Measurements from ENCODE around the gene MAP2K2. TPM values are rescaled to one million over a fixed set of nuclear protein-coding genes. Genes with fewer than 3 reads are reported as not detected.
"Not testable (repeated sequence)": the region's sequence is repeated elsewhere in the genome, so short reads cannot be mapped to it uniquely, and the experiment has no call there.

MAP2K2 gene
- 114 TPM for total RNA-seq

GRCh38 chr19:4123615-4124568 is at the start of gene MAP2K2:
Gene MAP2K2, minus strand, starts transcription at chr19:4124122. Its CDS starts 247 bp downstream, at chr19:4123875.
- Histone ChIP-seq H3K36me3 (ENCODE audit: control insufficient read depth in 3 of 3, insufficient read depth in 3 of 3, low read length in 3 of 3) (peaks cover 0 to 2% (median 0%) of the 10 kb centered on the region in 3 donors), H3K9me3 (ENCODE audit: control insufficient read depth in 3 of 3, low read length in 3 of 3) (no peaks in the 10 kb centered on the region), H3K27ac (ENCODE audit: low read depth, low read length) (peak within 1 kb of the TSS; percentile 55), H3K4me3 (ENCODE audit: low read length in 3 of 3) (peak within 1 kb of the TSS; percentile 82 to 87 (median 84)), H3K4me1 (ENCODE audit: control insufficient read depth in 3 of 3, insufficient read depth in 3 of 3, low read length in 3 of 3) (peaks cover 9 to 27% (median 20%) of the 10 kb centered on the region in 3 donors), H3K27me3 (ENCODE audit: control insufficient read depth in 3 of 3, insufficient read depth in 3 of 3, low read length in 3 of 3) (no peaks in the 10 kb centered on the region), H3K9ac (ENCODE audit: low read depth in 1 of 3, low read length in 3 of 3) (peak within 1 kb of the TSS; percentile 86 to 90 (median 90))

GRCh38 chr19:4172861-4173473 is 49.0 kb upstream of the MAP2K2 start:
- Histone ChIP-seq H3K4me1 (ENCODE audit: control insufficient read depth in 3 of 3, insufficient read depth in 3 of 3, low read length in 3 of 3) (no peaks in the 10 kb centered on the region), H3K9me3 (ENCODE audit: control insufficient read depth in 3 of 3, low read length in 3 of 3) (no peaks in the 10 kb centered on the region), H3K9ac (ENCODE audit: low read depth in 1 of 3, low read length in 3 of 3) (no peak overlapping the region), H3K4me3 (ENCODE audit: low read length in 3 of 3) (no peak overlapping the region), H3K27ac (ENCODE audit: low read depth, low read length) (no peak overlapping the region), H3K36me3 (ENCODE audit: control insufficient read depth in 3 of 3, insufficient read depth in 3 of 3, low read length in 3 of 3) (peaks cover 5 to 12% (median 9%) of the 10 kb centered on the region in 3 donors), H3K27me3 (ENCODE audit: control insufficient read depth in 3 of 3, insufficient read depth in 3 of 3, low read length in 3 of 3) (peaks cover 0 to 25% (median 23%) of the 10 kb centered on the region in 3 donors)

- no peak overlapping the region for H3K4me3 ChIP-seq (ENCODE audit: low read length in 3 of 3)
- no peak overlapping the region for H3K9ac ChIP-seq (ENCODE audit: low read depth in 1 of 3, low read length in 3 of 3)
- H3K27me3 ChIP-seq (ENCODE audit: control insufficient read depth in 3 of 3, insufficient read depth in 3 of 3, low read length in 3 of 3), result peaks cover 0 to 31% (median 23%) of the 10 kb centered on the region in 3 donors
- no peaks in the 10 kb centered on the region for H3K9me3 ChIP-seq (ENCODE audit: control insufficient read depth in 3 of 3, low read length in 3 of 3)
- H3K27ac ChIP-seq (ENCODE audit: low read depth, low read length), result no peak overlapping the region
- peaks cover 4 to 9% (median 9%) of the 10 kb centered on the region in 3 donors for H3K36me3 ChIP-seq (ENCODE audit: control insufficient read depth in 3 of 3, insufficient read depth in 3 of 3, low read length in 3 of 3)
- no peaks in the 10 kb centered on the region for H3K4me1 ChIP-seq (ENCODE audit: control insufficient read depth in 3 of 3, insufficient read depth in 3 of 3, low read length in 3 of 3)
Measured at GRCh38 chr19:4171676-4172075, 47.8 kb upstream of the MAP2K2 start.

GRCh38 chr19:4164262-4164661 is 40.3 kb upstream of the MAP2K2 start:
- H3K27me3 ChIP-seq (ENCODE audit: control insufficient read depth in 3 of 3, insufficient read depth in 3 of 3, low read length in 3 of 3), result peaks cover 9 to 30% (median 18%) of the 10 kb centered on the region in 3 donors

GRCh38 chr19:4161415-4162077 is 37.6 kb upstream of the MAP2K2 start:
- Histone ChIP-seq H3K9me3 (ENCODE audit: control insufficient read depth in 3 of 3, low read length in 3 of 3) (no peaks in the 10 kb centered on the region), H3K27me3 (ENCODE audit: control insufficient read depth in 3 of 3, insufficient read depth in 3 of 3, low read length in 3 of 3) (peaks cover 9 to 21% (median 19%) of the 10 kb centered on the region in 3 donors), H3K9ac (ENCODE audit: low read depth in 1 of 3, low read length in 3 of 3) (no peak overlapping the region), H3K4me1 (ENCODE audit: control insufficient read depth in 3 of 3, insufficient read depth in 3 of 3, low read length in 3 of 3) (no peaks in the 10 kb centered on the region), H3K36me3 (ENCODE audit: control insufficient read depth in 3 of 3, insufficient read depth in 3 of 3, low read length in 3 of 3) (no peaks in the 10 kb centered on the region), H3K27ac (ENCODE audit: low read depth, low read length) (no peak overlapping the region), H3K4me3 (ENCODE audit: low read length in 3 of 3) (no peak overlapping the region)

More at GRCh38 chr19:4164262-4164661, 40.3 kb upstream of the MAP2K2 start:
- no peak overlapping the region for H3K4me3 ChIP-seq (ENCODE audit: low read length in 3 of 3)
- H3K9me3 ChIP-seq (ENCODE audit: control insufficient read depth in 3 of 3, low read length in 3 of 3), result no peaks in the 10 kb centered on the region
- H3K4me1 ChIP-seq (ENCODE audit: control insufficient read depth in 3 of 3, insufficient read depth in 3 of 3, low read length in 3 of 3), result no peaks in the 10 kb centered on the region
- H3K27ac ChIP-seq (ENCODE audit: low read depth, low read length), result no peak overlapping the region
- no peak overlapping the region for H3K9ac ChIP-seq (ENCODE audit: low read depth in 1 of 3, low read length in 3 of 3)
- no peaks in the 10 kb centered on the region for H3K36me3 ChIP-seq (ENCODE audit: control insufficient read depth in 3 of 3, insufficient read depth in 3 of 3, low read length in 3 of 3)

- not testable (repeated sequence) for H3K4me3 ChIP-seq (ENCODE audit: low read length in 3 of 3)
- peaks cover 7 to 25% (median 18%) of the 10 kb centered on the region in 3 donors for H3K27me3 ChIP-seq (ENCODE audit: control insufficient read depth in 3 of 3, insufficient read depth in 3 of 3, low read length in 3 of 3)
Measured at GRCh38 chr19:4157971-4158370, 34.0 kb upstream of the MAP2K2 start.

GRCh38 chr19:4157164-4157563 is 33.2 kb upstream of the MAP2K2 start:
- Histone ChIP-seq H3K27me3 (ENCODE audit: control insufficient read depth in 3 of 3, insufficient read depth in 3 of 3, low read length in 3 of 3) (peaks cover 7 to 25% (median 22%) of the 10 kb centered on the region in 3 donors), H3K9ac (ENCODE audit: low read depth in 1 of 3, low read length in 3 of 3) (no peak overlapping the region), H3K9me3 (ENCODE audit: control insufficient read depth in 3 of 3, low read length in 3 of 3) (no peaks in the 10 kb centered on the region)

More at GRCh38 chr19:4157971-4158370, 34.0 kb upstream of the MAP2K2 start:
- not testable (repeated sequence) for H3K27ac ChIP-seq (ENCODE audit: low read depth, low read length); H3K9me3 ChIP-seq (ENCODE audit: control insufficient read depth in 3 of 3, low read length in 3 of 3); H3K9ac ChIP-seq (ENCODE audit: low read depth in 1 of 3, low read length in 3 of 3); H3K4me1 ChIP-seq (ENCODE audit: control insufficient read depth in 3 of 3, insufficient read depth in 3 of 3, low read length in 3 of 3); H3K36me3 ChIP-seq (ENCODE audit: control insufficient read depth in 3 of 3, insufficient read depth in 3 of 3, low read length in 3 of 3)

GRCh38 chr19:4154571-4155312 is 30.8 kb upstream of the MAP2K2 start:
- Histone ChIP-seq H3K9ac (ENCODE audit: low read depth in 1 of 3, low read length in 3 of 3) (no peak overlapping the region), H3K9me3 (ENCODE audit: control insufficient read depth in 3 of 3, low read length in 3 of 3) (no peaks in the 10 kb centered on the region), H3K4me1 (ENCODE audit: control insufficient read depth in 3 of 3, insufficient read depth in 3 of 3, low read length in 3 of 3) (no peaks in the 10 kb centered on the region), H3K27ac (ENCODE audit: low read depth, low read length) (no peak overlapping the region), H3K36me3 (ENCODE audit: control insufficient read depth in 3 of 3, insufficient read depth in 3 of 3, low read length in 3 of 3) (no peaks in the 10 kb centered on the region), H3K4me3 (ENCODE audit: low read length in 3 of 3) (no peak overlapping the region), H3K27me3 (ENCODE audit: control insufficient read depth in 3 of 3, insufficient read depth in 3 of 3, low read length in 3 of 3) (peaks cover 10 to 28% (median 22%) of the 10 kb centered on the region in 3 donors)

More at GRCh38 chr19:4157164-4157563, 33.2 kb upstream of the MAP2K2 start:
- H3K27ac ChIP-seq (ENCODE audit: low read depth, low read length), result no peak overlapping the region
- H3K36me3 ChIP-seq (ENCODE audit: control insufficient read depth in 3 of 3, insufficient read depth in 3 of 3, low read length in 3 of 3), result no peaks in the 10 kb centered on the region
- H3K4me1 ChIP-seq (ENCODE audit: control insufficient read depth in 3 of 3, insufficient read depth in 3 of 3, low read length in 3 of 3), result no peaks in the 10 kb centered on the region
- no peak overlapping the region for H3K4me3 ChIP-seq (ENCODE audit: low read length in 3 of 3)

- Histone ChIP-seq H3K4me3 (ENCODE audit: low read length in 3 of 3) (no peak overlapping the region), H3K36me3 (ENCODE audit: control insufficient read depth in 3 of 3, insufficient read depth in 3 of 3, low read length in 3 of 3) (no peaks in the 10 kb centered on the region), H3K4me1 (ENCODE audit: control insufficient read depth in 3 of 3, insufficient read depth in 3 of 3, low read length in 3 of 3) (no peaks in the 10 kb centered on the region), H3K9me3 (ENCODE audit: control insufficient read depth in 3 of 3, low read length in 3 of 3) (no peaks in the 10 kb centered on the region), H3K9ac (ENCODE audit: low read depth in 1 of 3, low read length in 3 of 3) (no peak overlapping the region), H3K27me3 (ENCODE audit: control insufficient read depth in 3 of 3, insufficient read depth in 3 of 3, low read length in 3 of 3) (peaks cover 10 to 32% (median 23%) of the 10 kb centered on the region in 3 donors), H3K27ac (ENCODE audit: low read depth, low read length) (no peak overlapping the region)
Measured at GRCh38 chr19:4152241-4152998, 28.5 kb upstream of the MAP2K2 start.

Measured in skeletal muscle tissue (tissue), 4 donors.